Chondrocyte (in vitro differentiated cells): ENCODE data around the gene QRICH2. TPM values are rescaled to one million over a fixed set of nuclear protein-coding genes. Genes with fewer than 3 reads are reported as not detected.

Experiments used
- DNase-seq: peaks from one replicate; pipeline ENCODE4 v3.0.0; 2021; ENCODE audit warnings: mixed read lengths, low spot score
- H3K27ac Mint-ChIP-seq: one replicate; pipeline ENCODE4 v1.8.0; 2021; ENCODE audit warnings: mild to moderate bottlenecking, moderate library complexity, mixed read lengths; ENCODE audit not compliant: unreplicated experiment
- H3K27me3 Mint-ChIP-seq: 2 replicates; pipeline ENCODE4 v1.8.0; 2021; ENCODE audit warnings: low read depth, mixed read lengths
- H3K36me3 Mint-ChIP-seq: 2 replicates; pipeline ENCODE4 v1.8.0; 2021; ENCODE audit warnings: low read depth, mixed read lengths
- H3K4me1 Mint-ChIP-seq: 2 replicates; pipeline ENCODE4 v1.8.0; 2021; ENCODE audit warnings: low read depth, mild to moderate bottlenecking, mixed read lengths
- H3K4me3 Mint-ChIP-seq: one replicate; pipeline ENCODE4 v1.8.0; 2021; ENCODE audit warnings: mild to moderate bottlenecking, moderate library complexity, mixed read lengths; ENCODE audit not compliant: unreplicated experiment
- H3K9me3 Mint-ChIP-seq: 2 replicates; pipeline ENCODE4 v1.8.0; 2021; ENCODE audit warnings: low read depth, mixed read lengths
- total RNA-seq: library from RNA; stranded (reverse); gene quantifications from 3 replicates; pipeline ENCODE4 v1.2.1, GENCODE V29; 2021
- TF ChIP-seq, protein P1 (sequence below): fragments of 200-600 bp; sonication (generic); IDR thresholded peaks from 2 replicates; pipeline ENCODE4 v1.5.0; 2021; ENCODE audit warnings: antibody characterized with exemption, mild to moderate bottlenecking, moderate library complexity

Gene QRICH2
- total RNA-seq, 1 donor from 2014 or later, result 5.2 TPM

DNA sequence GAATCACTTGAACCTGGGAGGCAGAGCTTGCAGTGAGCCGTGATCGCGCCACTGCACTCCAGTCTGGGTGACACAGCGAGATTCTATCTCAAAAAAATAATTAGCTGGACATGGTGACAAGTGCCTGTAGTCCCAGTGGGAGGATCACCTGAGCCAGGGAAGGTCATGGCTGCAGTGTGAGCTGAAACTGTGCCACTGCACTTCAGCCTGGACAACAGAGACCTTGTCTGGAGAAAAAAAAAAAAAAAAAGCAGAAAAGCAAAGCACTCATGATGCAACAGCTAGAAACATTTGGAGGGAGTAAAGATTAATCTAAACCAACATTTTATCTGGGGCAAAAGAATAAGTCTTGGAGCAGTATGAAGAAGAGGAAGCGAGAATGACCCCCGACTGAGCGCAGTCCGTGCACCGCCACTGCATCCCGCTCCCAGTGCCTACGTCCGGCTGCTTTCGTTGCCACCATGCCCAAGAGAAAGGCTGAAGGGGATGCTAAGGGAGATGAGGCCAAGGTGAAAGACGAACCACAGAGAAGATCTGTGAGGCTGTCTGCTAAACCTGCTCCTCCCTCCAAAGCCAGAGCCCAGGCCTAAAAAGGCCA, 37.4 kb upstream of the QRICH2 start:
- Mint-ChIP-seq H3K9me3 (no peaks in the 10 kb centered on the region), H3K4me1 (peaks cover 22% of the 10 kb centered on the region), H3K27ac (peak overlapping the region; percentile 96), H3K36me3 (peaks cover 26% of the 10 kb centered on the region), H3K4me3 (peak overlapping the region; percentile 10), H3K27me3 (no peaks in the 10 kb centered on the region)
- peak; percentile 43 for DNase-seq
- TF ChIP-seq, protein P1, sequence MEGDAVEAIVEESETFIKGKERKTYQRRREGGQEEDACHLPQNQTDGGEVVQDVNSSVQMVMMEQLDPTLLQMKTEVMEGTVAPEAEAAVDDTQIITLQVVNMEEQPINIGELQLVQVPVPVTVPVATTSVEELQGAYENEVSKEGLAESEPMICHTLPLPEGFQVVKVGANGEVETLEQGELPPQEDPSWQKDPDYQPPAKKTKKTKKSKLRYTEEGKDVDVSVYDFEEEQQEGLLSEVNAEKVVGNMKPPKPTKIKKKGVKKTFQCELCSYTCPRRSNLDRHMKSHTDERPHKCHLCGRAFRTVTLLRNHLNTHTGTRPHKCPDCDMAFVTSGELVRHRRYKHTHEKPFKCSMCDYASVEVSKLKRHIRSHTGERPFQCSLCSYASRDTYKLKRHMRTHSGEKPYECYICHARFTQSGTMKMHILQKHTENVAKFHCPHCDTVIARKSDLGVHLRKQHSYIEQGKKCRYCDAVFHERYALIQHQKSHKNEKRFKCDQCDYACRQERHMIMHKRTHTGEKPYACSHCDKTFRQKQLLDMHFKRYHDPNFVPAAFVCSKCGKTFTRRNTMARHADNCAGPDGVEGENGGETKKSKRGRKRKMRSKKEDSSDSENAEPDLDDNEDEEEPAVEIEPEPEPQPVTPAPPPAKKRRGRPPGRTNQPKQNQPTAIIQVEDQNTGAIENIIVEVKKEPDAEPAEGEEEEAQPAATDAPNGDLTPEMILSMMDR, result no peak

DNA sequence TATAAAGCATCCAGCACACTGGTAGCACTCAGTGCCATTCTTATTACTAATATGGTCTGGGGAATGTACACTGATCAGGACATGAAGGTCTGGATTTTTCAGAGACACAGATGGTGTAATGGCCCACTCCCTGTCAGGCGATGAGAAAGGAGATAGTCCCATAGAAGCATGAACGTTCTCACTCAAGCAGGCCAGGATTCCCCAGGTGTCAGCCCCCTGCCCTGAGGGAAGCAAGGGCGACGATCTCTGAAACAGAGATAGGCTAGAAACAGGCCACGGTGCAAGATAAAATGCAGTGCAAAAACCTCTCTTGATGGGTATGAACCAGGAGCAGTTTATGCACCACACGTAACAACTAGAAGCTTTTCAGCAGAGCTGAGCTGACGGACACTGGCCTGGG, 35.0 kb upstream of the QRICH2 start:
- no peaks in the 10 kb centered on the region for H3K9me3 Mint-ChIP-seq
- peaks cover 31% of the 10 kb centered on the region for H3K36me3 Mint-ChIP-seq

DNA sequence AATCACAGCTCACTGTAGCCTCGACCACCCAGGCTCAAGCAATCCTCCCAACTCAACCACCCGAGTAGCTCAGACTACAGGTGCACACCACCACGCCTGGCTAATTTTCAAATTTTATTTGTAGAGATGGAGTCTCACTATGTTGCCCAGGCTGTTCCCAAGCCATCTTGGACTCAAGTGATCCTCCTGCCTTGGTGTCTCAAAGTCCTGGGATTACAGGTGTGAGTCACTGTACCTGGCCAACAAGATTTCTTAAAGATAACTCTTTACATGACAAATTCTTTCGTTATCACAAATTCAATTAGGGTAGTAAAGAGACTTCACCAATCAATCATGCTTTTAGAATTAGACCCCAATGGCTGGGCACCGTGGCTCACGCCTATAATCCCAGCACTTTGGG, 33.2 kb upstream of the QRICH2 start:
- peaks cover 21% of the 10 kb centered on the region for H3K36me3 Mint-ChIP-seq
- peak; percentile 8 for DNase-seq
- TF ChIP-seq, protein P1, result no peak
- no peak overlapping the region for H3K27ac Mint-ChIP-seq
- no peaks in the 10 kb centered on the region for H3K9me3 Mint-ChIP-seq
- H3K4me1 Mint-ChIP-seq, result peaks cover 35% of the 10 kb centered on the region
- no peak overlapping the region for H3K4me3 Mint-ChIP-seq
- no peaks in the 10 kb centered on the region for H3K27me3 Mint-ChIP-seq

More for the DNA sequence above, 35.0 kb upstream of the QRICH2 start:
- peaks cover 22% of the 10 kb centered on the region for H3K4me1 Mint-ChIP-seq
- DNase-seq, result peak; percentile 10
- peak overlapping the region; percentile 22 for H3K27ac Mint-ChIP-seq
- H3K27me3 Mint-ChIP-seq, result no peaks in the 10 kb centered on the region
- H3K4me3 Mint-ChIP-seq, result no peak overlapping the region
- TF ChIP-seq, protein P1, result no peak

DNA sequence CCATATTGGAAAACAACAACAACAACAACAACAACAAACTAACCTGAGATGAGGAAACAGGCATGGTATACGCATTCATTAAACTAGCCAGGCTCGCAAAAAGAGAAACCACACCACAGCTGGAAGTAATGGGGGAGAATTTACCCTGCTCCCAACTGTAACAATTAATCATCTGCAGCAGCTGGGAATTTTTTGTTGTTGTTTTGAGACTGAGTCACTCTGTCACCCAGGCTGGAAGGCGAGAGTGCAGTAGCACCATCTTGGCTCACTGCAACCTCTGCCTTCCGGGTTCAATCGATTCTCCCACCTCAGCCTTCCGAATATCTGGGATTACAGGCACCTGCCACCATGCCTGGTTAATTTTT, 29.3 kb upstream of the QRICH2 start:
- Mint-ChIP-seq H3K4me3 (no peak overlapping the region), H3K4me1 (peaks cover 21% of the 10 kb centered on the region), H3K27me3 (no peaks in the 10 kb centered on the region), H3K27ac (no peak overlapping the region), H3K36me3 (peaks cover 11% of the 10 kb centered on the region), H3K9me3 (no peaks in the 10 kb centered on the region)
- no peak for DNase-seq
- TF ChIP-seq, protein P1, result no peak

DNA sequence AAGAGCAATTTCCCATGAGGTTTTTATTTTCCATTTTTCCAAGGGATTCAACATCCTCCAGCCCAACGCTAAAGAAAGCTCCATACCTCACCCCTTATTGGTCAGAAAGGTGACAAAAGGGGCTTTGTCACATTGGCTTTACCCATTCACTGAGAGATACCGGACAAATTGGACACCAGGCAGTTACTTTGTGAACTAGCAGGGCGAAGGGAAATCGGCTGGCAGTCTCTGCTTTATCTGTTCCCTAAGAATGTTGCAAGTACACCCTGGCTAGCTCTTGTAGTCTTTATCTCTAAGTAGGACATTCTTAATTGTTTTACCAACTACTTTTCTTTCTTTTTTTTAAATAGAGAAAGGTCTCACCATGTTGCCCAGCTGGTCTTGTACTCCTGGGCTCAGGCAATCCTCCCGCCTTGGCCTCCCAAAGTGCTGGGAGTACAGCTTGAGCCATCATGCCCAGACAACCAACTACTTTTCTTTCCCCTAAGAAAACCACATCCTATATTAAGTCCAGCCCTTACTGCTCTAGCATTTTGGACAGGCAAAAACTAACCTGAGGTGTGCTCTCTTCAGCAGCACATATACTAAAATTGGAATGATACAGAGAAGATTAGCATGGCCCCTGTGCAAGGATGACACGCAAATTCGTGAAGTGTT, 28.8 kb upstream of the QRICH2 start:
- TF ChIP-seq, protein P1, result no peak
- H3K4me1 Mint-ChIP-seq, result peaks cover 21% of the 10 kb centered on the region
- no peak overlapping the region for H3K4me3 Mint-ChIP-seq
- no peaks in the 10 kb centered on the region for H3K27me3 Mint-ChIP-seq
- DNase-seq, result no peak
- no peaks in the 10 kb centered on the region for H3K9me3 Mint-ChIP-seq
- H3K27ac Mint-ChIP-seq, result no peak overlapping the region
- peaks cover 8% of the 10 kb centered on the region for H3K36me3 Mint-ChIP-seq
